GM19043 (cell line): ENCODE measurements around the gene ZC3H7A.

Experiments
- ATAC-seq: cut with Tn5 transposase; IDR thresholded peaks from one replicate; pipeline ENCODE4 v1.9.1; 2021; ENCODE audit warnings: low read depth; ENCODE audit not compliant: unreplicated experiment

Gene ZC3H7A

DNA sequence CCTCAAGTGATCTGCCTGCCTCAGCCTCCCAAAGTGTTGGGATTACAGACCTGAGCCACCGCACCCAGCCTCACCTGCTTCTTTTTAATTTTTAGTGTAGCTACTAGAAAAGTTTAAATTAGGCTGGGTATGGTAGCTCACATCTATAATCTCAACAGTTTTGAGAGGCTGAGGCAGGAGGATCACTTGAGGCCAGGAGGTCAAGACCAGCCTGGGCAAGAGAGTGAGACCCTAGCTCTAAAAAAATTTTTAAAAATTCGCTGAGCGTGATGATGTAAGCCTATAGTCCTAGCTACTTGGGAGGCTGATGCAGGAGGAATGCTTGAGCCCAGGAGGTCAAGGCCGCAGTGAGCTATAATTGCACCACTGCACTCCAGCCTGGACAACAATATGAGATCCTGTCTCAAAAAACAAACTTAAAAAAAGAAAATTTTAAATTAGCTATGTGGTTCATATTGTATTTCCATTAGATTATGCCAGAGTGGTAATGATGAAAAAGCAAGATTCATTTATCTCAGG, 89.3 kb downstream of the ZC3H7A start:
- ATAC-seq: no peak

DNA sequence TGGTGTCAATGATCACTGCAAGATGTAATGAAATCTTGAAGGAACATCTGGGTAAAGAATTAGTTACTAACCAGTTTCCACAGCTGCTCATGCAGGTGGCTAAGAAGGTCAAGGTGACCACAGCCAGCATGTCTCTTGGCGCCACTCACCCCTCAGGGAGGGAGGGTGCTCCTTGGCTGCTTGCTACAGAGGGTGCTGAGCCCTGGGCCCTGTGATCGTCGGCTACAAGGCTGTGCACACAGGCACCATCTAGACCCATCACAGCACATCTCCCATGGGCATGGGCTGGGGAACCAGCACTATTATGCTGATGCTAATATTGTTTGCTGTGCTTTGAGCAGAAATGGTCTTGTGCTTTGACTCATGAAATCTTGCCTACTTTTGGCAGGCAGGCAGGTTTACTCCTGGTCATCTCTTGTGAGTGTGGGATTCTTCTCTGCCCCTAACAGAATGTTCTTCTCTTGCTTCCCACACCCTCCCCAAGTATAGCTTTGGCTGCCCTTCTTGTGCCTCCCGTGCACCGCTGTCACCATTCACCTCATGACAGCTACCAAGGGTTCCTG, 90.8 kb downstream of the ZC3H7A start:
- ATAC-seq: peak; percentile 63

DNA sequence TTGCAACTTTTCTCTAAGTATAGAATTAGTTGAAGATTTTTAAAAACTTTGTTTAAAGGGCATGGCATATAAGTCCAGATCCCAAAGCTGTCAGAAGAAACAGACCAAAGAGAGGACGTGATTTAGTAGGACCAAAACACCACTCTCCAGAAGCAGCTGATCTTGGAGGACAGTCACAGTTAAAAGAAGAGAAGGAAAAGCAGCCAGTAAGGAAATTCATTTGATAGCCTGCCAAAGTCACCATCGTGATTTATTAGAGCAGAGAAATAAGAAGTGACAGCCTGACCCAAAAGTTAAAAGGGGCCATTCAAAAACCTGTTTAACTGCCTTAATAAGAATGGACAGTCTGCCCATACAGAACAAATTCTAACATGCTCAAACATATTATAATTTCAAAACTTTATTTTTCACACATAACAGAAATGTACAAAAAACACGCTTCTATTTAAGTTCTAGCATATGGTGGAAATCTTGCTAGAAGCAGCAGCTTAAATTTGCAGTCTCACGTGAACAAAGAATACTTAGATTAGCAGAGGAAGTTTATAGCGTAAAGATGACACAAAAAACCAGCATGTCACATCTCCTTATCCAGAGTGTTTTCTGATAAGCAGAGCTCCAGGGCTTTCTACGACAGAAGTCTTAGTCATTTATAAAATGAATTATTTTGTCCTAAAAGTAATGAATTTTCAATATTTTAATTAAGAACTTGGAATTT, 91.6 kb downstream of the ZC3H7A start:
- ATAC-seq: no peak
